ENCODE results near the gene TAF1C.

DNA sequence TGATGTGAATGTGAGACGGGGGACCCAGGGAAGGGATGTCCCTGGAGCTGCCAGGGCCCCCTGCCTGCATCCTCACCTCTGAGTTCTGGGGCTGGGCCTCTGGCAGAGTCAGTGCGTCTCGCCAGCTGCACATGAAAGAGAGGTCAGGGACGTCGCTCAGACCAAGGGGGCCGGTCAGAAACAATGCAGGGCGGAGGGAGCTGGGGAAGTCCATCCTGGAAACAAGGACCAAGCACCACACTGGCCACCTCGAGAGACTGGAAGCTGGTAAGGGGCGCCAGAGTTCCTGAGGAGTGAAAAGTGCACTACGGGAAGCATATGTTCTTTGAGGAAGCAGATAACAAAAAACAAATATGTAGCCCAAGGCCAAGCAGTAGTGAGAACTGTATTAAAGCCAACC lies 2.1 kb downstream of the TAF1C start:
- TF ChIP-seq, protein P1, sequence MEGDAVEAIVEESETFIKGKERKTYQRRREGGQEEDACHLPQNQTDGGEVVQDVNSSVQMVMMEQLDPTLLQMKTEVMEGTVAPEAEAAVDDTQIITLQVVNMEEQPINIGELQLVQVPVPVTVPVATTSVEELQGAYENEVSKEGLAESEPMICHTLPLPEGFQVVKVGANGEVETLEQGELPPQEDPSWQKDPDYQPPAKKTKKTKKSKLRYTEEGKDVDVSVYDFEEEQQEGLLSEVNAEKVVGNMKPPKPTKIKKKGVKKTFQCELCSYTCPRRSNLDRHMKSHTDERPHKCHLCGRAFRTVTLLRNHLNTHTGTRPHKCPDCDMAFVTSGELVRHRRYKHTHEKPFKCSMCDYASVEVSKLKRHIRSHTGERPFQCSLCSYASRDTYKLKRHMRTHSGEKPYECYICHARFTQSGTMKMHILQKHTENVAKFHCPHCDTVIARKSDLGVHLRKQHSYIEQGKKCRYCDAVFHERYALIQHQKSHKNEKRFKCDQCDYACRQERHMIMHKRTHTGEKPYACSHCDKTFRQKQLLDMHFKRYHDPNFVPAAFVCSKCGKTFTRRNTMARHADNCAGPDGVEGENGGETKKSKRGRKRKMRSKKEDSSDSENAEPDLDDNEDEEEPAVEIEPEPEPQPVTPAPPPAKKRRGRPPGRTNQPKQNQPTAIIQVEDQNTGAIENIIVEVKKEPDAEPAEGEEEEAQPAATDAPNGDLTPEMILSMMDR (conservative IDR thresholded peaks at IDR 0.05 in 1 of 2, IDR thresholded peaks at IDR 0.05 in 1 of 2; ENCODE audit: extremely low read depth in 1 of 2, insufficient read depth in 1 of 2, low read depth in 1 of 2, low read length in 2 of 2): no peak
- no peak for TF ChIP-seq EZH2 (IDR thresholded peaks at IDR 0.05; ENCODE audit: borderline replicate concordance, low read length)
